B cell (primary cell): ENCODE results near the gene PCGF2.

Source experiments
- EZH2 ChIP-seq: IDR thresholded peaks from 2 replicates; pipeline ENCODE4 v1.6.1; 2012; ENCODE audit warnings: borderline replicate concordance, low read depth, mild to moderate bottlenecking, moderate library complexity, low read length; ENCODE audit not compliant: insufficient read depth, poor library complexity, severe bottlenecking
- TF ChIP-seq, protein P1 (sequence below): fragments of 200-600 bp; IDR thresholded peaks from one replicate; pipeline ENCODE4 v1.8.0; 2022; ENCODE audit warnings: antibody characterized with exemption, mild to moderate bottlenecking

GRCh38 chr17:38791162-38791561 lies 43.0 kb upstream of the PCGF2 start:
- TF ChIP-seq, protein P1, sequence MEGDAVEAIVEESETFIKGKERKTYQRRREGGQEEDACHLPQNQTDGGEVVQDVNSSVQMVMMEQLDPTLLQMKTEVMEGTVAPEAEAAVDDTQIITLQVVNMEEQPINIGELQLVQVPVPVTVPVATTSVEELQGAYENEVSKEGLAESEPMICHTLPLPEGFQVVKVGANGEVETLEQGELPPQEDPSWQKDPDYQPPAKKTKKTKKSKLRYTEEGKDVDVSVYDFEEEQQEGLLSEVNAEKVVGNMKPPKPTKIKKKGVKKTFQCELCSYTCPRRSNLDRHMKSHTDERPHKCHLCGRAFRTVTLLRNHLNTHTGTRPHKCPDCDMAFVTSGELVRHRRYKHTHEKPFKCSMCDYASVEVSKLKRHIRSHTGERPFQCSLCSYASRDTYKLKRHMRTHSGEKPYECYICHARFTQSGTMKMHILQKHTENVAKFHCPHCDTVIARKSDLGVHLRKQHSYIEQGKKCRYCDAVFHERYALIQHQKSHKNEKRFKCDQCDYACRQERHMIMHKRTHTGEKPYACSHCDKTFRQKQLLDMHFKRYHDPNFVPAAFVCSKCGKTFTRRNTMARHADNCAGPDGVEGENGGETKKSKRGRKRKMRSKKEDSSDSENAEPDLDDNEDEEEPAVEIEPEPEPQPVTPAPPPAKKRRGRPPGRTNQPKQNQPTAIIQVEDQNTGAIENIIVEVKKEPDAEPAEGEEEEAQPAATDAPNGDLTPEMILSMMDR: no peak
- TF ChIP-seq EZH2: no peak
